ENCODE results near the gene BCLAF1.

Gene BCLAF1, protein sequence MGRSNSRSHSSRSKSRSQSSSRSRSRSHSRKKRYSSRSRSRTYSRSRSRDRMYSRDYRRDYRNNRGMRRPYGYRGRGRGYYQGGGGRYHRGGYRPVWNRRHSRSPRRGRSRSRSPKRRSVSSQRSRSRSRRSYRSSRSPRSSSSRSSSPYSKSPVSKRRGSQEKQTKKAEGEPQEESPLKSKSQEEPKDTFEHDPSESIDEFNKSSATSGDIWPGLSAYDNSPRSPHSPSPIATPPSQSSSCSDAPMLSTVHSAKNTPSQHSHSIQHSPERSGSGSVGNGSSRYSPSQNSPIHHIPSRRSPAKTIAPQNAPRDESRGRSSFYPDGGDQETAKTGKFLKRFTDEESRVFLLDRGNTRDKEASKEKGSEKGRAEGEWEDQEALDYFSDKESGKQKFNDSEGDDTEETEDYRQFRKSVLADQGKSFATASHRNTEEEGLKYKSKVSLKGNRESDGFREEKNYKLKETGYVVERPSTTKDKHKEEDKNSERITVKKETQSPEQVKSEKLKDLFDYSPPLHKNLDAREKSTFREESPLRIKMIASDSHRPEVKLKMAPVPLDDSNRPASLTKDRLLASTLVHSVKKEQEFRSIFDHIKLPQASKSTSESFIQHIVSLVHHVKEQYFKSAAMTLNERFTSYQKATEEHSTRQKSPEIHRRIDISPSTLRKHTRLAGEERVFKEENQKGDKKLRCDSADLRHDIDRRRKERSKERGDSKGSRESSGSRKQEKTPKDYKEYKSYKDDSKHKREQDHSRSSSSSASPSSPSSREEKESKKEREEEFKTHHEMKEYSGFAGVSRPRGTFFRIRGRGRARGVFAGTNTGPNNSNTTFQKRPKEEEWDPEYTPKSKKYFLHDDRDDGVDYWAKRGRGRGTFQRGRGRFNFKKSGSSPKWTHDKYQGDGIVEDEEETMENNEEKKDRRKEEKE

DNA sequence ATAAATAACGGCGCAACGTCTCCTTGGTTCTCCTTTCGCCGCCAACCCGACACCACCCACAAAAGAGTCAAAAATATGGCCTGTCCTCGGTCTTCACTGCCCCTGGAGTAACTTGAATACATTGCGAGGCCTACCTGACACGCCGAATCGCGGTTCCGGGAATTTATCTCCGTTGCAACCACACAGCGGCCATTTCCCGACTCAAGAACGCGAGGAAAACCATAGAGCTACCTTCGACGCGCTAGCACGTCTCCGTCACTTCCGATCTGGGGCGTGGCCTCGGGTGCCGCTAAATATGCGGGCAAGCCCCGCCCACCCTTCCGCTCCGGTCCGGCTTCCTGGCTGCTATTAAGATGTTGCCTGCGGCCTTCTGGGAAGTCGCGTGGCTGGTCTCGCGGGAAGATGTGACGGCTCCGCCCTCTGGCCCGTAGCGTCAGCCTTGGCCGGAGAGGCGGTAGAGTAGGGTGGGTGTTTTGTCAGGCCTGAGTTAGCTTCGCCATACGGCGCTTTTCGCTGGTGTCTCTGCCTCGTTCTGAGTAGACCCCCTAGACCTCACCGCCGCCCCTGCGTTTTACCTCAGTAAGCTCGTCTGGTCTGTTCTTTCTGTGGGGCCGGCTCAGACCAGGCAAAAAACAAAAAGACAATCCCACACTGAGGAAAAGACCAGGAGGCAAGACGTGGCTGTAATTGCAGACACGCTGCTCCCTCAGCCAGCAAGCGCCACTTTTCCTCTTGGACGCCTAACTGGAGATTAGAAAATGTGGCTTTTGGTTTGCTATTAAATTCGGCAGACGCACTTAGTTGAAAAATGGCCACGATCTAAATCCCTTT, at the start of gene BCLAF1:
TSS of gene BCLAF1 (minus strand) at position 268 of the 831 bp plus-strand sequence. CDS start 9,980 bp downstream, outside the sequence.
- in situ Hi-C loops (cut with MboI; ENCODE audit: low sequenced_read_pairs), result no loop called here

DNA sequence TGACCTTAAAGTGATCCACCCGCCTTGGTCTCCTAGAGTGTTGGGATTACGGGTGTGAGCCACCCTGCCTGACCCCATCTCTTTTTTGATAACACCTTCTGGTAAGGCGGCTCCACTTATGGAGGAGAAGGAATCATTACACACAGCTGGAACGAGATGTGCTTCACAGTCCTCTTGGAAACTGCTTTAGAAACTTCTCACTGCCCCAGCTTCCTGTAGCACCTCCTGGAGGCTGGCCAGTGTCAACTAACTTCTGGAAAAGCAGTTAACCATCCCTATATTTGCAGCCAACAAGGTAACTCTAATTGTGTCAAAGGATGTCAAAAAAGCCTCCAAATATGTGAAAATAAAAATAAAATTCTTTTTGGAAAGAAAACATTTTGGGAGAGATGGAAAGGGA, 48.8 kb upstream of the BCLAF1 start:
- in situ Hi-C loops (cut with MboI; ENCODE audit: low sequenced_read_pairs), result no loop called here

DNA sequence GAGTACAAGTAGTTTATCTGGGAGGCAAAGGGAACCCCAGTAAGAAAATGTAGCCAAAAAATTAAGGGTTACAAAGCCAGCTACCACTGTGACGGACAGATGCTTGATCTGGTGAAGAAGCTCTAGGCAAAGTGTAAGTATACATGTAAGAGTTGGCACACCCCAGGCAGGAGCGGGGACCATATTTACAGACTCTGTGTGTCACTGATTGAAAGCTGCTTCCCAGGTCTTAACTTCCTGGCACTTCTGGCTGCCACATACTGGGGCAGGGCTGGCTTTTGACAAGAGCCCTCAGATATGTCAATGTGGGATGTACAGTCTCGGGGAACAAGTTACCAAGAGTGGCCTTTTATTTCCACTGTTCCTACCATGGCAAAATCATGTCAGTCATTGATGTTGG, 48.0 kb upstream of the BCLAF1 start:
- in situ Hi-C loops (cut with MboI; ENCODE audit: low sequenced_read_pairs), result no loop called here

DNA sequence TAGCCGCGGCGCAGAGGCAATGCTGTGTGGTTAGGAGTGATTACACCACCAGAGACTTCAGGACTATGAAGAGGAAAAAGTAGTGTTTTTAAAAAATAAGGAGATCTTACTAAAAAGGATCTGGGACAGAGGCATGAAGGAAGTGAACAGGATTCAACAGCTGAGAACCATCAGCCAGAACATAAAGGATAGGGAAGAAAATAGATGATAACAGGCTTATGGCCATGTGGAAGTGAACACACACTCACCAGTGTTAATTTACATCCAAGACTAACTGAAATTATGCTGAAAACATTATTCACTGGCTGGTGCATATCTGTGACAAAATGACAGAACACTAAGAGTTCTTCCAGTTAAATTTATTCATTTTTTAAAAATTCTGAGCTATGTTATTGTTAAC, 47.5 kb upstream of the BCLAF1 start:
- in situ Hi-C loops (cut with MboI; ENCODE audit: low sequenced_read_pairs), result no loop called here

DNA sequence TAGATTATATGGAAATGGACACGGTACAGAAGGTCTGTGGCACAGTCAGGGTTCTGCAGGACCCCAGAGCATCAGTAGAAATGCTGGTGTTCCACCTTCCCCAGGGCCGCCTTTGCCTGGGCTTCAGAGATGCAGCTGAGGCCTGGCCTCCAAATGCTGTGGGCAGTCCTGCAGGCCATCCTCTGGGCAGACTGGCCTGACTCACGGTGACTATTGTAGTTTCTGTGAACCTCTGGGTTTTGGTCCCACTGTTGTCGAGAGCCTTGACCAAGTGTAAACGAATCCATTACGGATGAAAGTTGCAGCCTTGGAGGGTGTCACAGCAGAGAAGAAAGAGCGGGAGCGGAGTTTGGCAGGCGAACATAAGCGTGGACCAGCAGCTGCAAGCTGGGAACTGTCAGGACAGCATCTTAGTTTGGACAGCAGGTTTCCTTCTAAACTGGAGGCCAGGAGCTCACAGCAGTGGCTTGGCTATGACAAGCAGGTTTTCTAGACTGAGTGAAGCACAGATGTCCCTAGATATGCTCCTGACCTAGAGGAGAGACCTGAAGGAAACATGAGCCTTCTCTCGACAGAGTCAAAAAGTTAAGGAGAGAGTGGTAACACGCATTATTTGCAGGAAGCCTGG, 46.2 kb upstream of the BCLAF1 start:
- in situ Hi-C loops (cut with MboI; ENCODE audit: low sequenced_read_pairs), result no loop called here

DNA sequence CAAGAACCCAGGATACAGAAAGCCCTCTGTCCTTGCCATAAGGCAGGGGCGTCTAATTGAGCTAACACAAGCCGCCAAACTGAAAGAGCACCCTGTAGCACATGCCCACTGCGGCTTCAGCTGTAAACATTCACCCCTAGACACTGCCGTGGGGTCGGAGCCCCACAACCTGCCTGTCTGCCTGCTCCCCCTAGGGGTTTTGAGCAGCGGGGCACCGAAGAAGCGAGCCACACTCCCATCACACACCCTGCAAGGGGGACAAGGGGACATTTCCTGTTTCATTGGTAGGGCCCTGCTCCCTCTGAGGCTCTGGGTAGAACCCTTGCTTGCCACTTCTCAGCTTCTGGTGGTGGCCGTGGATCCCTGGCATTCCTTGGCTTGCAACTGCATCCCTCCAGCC, 45.2 kb upstream of the BCLAF1 start:
- in situ Hi-C loops (cut with MboI; ENCODE audit: low sequenced_read_pairs), result no loop called here

DNA sequence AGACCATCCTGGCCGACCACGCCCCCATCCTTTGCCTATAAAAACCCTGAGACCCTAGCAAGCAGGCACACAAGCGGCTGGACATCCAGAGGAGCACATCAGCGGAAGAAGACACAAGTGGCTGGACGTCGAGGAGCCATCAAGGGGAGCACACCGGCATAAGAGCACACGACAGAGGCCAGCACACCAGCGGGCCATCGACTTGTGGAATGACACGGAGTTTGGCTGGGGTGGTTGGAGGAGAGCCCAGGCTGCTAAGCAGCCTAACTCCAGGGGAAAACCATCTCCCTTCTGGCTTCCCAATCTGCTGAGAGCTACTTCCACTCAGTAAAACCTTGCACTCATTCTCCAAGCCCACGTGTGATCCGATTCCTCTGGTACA, 44.8 kb upstream of the BCLAF1 start:
- in situ Hi-C loops (cut with MboI; ENCODE audit: low sequenced_read_pairs), result no loop called here

DNA sequence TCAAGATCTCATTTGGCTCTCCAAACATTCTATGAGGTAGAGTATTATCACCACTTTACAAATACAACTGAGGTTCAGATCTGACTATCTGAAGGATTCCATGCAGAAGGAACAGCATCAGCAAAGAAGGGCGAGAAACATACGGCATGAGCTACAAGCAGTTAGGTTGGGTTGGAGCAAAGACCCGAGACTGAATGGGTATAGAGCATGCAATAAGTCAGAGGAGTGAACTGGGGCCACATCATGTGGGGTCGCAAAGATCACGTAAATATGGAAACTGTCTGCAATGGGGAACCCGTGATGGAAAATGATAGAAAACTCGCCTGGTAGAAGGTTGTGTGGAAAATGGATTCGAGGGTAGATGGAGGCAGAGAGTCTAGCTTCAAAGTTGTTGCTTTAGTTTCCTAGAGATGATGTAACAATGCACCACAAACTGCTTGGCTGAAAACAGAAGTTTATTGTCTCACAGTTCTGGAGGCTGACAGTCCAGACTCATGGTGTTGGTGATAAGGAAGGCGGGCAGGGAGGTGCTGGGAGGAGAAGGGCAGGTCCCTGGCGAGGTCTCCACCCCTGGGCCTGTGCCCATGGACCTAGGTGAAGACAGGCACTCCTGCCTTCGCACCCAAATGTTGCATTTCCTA, 44.3 kb upstream of the BCLAF1 start:
- in situ Hi-C loops (cut with MboI; ENCODE audit: low sequenced_read_pairs), result no loop called here

DNA sequence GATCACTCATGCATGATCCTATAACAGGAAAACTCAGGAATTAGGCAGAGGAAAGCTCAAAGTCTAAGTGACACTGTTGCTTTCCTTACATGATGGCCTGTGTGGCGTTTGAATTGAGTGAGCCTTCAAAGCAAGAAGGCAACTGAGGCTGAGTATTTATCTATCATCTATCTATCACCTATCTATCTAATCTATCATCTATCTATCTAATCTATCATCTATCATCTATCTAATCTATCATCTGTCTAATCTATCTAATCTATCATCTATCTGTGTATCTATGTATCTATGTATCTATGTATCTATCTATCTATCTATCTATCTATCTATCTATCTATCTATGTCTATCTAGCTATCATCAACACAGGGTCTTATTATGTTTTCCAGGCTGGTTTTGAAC, 41.8 kb upstream of the BCLAF1 start:
- in situ Hi-C loops (cut with MboI; ENCODE audit: low sequenced_read_pairs), result no loop called here

DNA sequence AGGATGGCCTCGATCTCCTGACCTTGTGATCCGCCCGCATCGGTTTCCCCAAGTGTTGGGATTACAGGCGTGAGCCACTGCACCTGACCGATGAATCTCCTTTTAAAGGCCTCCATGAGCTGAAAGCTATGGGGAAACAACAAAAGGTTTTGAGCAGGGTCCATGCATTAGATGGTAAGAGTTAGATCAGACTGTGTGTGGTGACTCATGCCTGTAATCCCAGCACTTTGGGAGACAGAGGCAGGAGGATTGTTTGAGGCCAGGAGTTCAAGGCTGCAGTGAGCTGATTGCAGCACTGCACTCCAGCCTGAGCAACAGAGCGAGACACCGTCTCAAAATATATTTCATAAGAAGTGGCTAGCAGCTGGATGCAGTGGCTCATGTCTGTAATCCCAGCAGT, 41.0 kb upstream of the BCLAF1 start:
- in situ Hi-C loops (cut with MboI; ENCODE audit: low sequenced_read_pairs), result no loop called here

DNA sequence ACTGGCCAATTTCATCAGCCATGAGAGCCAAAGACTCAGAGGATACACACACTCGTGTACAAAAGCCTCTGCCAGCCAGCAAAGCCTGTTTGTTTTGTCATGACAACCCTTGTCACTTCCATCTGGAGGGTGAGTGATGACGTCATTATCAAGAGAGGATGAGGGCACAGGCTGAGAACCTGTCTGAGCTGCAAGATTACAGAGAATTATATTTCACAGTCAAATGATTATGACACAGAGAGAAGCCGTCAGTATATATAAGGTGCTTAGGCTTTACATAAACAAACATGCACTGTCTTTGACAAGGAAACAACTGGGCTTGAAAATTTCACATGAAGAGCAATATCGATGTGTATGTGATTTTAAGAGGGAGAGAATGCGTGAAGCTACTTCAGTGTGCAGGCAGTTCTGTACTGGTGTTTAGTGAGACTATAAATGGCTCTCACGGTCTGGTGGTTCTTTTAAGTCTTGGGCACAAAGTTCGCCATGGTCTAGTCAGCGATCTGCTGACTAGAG, 36.5 kb upstream of the BCLAF1 start:
- in situ Hi-C loops (cut with MboI; ENCODE audit: low sequenced_read_pairs), result no loop called here

DNA sequence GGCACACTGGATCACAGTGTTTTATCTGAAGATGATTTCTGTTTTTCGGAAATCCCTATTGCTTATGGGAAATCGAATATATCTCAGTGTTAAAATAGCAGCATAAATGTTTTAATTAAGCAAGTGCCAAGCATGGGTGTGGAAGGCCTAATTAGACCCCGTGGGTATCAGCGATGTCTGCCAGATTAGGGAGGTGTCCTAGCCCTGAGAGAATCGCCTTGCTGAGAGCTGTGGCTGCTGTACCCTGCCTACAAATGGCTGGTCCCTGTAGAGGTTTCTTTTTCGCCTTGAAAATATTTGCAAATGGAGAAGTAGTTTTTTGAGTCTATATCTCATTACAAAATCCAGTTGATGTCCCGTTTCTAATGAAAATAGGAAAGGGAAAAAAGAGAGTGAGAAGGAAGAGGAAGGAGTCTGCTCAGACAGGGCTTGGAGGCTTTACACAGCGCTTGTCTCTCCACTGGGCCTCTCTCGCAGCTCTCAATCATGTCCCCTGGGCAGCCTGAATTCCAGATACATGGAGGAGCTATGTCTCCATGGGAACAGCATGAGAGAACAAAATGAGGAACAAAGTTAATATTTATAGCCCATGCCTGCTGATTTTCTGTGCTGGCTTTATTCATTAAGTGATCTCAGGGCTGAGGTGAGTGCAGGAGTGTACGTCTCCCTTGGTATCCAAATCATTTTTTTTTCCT, 35.2 kb upstream of the BCLAF1 start:
- in situ Hi-C loops (cut with MboI; ENCODE audit: low sequenced_read_pairs), result no loop called here

DNA sequence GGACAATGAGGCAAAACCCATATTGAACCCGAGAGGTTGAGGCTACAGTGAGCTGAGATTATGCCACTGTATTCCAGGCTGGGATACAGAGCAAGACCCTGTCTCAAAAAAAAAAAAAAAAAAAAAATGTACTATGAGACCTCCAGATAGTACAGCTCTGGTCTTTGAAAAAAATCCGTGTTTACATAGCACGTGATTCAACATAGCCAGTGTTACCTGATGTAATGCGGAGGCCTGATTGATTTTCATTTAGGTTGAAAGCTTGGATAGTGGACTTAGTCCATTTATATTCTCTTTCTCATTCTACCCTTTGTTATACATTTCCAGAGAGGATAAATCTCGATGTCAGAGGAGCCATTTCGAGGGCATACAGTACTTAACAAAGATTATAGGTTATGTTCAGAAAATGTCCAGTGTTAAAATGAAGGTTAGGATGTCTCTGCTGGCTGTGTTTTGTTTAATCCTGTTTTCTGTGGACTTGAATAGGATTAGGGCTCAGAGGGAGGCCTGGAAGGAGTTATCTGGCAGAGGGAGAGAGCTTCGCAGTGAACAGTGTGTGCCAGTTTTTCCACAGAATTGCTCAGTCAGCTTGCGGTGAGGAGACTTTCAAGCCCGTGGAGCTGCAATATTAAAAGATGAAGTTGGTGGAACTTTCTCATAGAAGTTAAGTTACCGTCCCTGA, 33.9 kb upstream of the BCLAF1 start:
- in situ Hi-C loops (cut with MboI; ENCODE audit: low sequenced_read_pairs), result no loop called here

DNA sequence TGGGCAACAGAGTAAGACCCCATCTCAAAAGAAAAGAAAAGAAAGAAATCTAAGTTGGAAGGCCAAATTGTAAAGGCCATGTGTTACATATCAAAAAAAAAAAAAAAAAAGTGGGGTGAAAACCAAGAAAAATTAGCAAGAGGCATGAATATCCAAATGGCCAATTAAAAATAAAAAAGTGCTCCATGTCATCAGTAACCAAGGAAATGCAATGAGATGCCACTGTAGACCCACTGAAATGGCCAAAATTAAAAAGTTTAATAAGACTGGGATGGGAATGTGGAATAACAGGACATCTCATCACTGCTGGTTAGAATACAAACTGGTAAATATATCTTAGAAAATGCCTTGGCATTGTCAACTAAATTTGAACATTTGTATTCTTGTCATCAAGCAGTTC, 30.1 kb upstream of the BCLAF1 start:
- in situ Hi-C loops (cut with MboI; ENCODE audit: low sequenced_read_pairs), result no loop called here

DNA sequence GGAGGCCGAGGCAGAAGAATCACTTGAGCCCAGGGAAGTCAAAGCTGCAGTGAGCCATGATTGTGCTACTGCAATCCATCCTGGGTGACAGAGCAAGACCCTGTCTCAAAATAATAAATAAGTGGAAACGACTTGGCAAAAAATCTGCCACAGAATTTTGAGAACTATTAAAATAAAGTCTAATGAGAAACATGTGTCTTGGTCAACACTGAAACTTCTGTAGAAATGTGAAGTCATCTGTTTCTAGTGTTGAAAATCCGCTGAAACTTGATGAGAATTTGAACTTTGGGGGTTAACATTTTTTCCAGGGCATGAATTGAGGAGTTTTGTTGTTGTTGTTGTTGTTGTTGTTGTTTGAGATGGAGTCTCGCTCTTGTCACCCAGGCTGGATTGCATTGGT, 29.0 kb upstream of the BCLAF1 start:
- in situ Hi-C loops (cut with MboI; ENCODE audit: low sequenced_read_pairs), result no loop called here

DNA sequence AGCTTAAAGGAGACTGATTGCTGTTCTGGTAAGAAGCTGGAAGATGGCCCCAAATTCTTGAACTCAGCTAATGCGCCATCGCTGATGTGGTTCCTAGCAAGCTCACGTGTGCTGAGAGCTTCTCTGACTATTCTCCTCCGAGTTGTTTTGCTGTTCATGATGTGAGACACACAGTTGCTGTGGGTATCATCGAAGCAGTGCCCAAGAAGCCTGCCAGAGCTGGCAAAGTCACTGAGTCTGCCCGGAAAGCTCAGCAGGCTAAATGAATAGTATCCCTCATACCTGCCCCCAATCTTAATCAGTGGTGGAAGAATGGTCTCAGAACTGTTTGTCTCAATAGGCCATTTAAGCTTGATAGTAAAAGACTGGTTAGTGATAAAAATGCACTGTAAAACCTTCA, 28.3 kb upstream of the BCLAF1 start:
- in situ Hi-C loops (cut with MboI; ENCODE audit: low sequenced_read_pairs), result no loop called here

DNA sequence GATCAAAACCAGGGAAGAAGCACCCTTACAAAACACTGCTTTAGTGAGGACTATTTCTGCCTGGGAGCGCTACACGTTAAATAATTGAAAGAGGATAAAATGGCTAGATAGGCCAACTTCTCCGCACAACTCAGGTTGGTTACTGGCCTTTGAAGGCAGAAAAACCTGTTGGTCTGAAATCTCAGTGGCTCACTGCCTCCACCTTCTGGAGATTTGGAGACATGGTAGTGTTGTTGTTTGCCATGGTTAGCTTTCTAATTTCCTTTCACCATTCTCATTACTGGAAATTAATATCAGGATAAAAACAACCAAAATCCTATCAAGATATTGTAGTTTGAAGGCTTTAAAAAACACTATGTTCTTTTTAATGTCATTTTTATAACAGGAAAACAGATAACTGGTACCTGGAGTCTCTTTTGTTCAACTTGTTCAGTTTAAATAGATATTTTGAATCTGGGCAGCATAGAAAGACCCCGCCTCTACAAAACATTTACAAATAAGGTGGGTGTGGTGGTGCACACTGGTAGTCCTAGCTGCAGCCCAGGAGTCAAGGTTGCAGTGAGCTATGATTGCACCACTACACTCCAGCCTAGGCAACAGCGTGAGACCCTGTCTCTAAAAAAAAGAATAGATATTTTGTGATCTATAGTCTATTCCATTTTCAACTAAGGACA, 27.5 kb upstream of the BCLAF1 start:
- in situ Hi-C loops (cut with MboI; ENCODE audit: low sequenced_read_pairs), result no loop called here

DNA sequence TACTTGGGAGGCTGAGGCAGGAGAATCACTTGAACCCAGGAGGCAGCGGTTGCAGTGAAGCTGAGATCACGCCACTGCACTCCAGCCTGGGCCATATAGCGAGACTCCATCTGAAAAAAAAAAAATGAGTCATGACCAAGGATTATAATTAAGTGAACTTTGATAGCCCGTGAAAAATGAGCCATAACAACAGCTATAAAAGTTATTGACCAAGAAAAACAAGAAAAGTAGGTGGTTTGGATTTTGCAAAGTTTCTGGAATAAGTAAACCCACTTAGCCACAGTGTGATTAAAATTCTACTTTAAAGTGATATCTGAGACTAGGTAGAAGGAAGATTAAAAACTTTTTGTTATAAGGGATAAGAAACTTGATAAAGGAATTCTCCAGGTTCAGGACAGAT, 25.9 kb upstream of the BCLAF1 start:
- in situ Hi-C loops (cut with MboI; ENCODE audit: low sequenced_read_pairs), result no loop called here

Data from HL-60/S4 treated with retinoic acid at 250 ng/mL for 4 days and 3 days (cell line).